HG03558 (cell line): ENCODE measurements around the gene KLHDC4.
"Not testable (repeated sequence)": the region's sequence is repeated elsewhere in the genome, so short reads cannot be mapped to it uniquely, and the experiment has no call there.

Source experiments
- ATAC-seq: cut with Tn5 transposase; IDR thresholded peaks from one replicate; pipeline ENCODE4 v1.9.1; 2021; ENCODE audit warnings: moderate number of reproducible peaks; ENCODE audit not compliant: unreplicated experiment; ENCODE audit errors: extremely low read depth

KLHDC4 gene

DNA sequence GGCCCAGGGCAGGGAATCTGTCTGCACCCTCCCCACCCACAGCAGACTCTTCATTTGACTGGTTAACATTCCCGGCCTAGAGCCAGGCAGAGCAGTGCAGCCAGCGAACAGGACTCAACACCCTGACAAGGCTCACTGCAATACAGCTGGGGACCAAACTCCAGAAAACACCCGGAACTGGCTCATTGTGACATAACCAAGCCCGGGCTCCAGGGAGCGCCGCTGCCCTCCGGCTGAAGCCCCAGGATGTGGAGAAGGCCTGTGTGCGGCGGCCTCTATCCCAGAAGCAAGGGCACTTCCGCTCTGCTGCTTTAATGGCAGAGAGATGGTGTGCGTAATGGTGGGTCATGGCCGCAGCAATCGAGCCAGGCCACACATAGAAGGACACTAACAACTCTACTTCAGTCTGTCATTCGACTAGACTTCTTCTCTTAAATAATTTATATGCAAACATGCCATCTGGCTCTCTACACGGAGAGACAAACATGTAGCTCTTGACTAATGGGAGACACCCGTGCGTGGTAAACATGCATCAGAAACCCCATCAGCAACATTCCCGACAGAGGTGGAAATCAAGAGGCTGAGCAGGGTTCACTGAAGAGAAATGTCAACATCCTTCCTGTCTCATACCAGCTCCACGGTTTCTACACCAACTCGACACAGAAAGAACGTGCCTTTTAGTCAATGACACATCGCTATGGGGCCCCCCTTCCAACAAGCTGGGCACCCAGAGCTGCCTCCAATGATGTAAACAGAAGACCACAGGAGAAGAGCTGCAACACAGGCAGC lies 18.0 kb downstream of the KLHDC4 start:
- ATAC-seq, result no peak

DNA sequence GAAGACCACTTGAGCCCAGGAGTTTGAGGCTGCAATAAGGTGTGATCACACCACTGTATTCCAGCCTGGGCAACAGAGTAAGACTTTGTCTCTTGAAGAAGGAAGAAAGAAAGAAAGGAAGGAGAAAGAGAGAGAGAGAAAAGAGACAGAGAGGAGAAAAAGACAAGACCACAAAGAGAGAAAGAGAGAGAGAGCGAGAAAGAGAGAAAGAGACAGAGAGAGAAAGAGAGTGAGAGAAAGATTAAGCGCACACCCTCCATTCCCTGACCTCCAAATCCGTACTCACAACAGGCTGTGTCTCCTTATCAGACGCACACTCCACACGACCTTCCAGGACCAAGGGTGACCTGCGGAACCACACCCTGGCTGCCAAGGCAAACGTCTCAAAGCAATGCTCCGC lies 19.6 kb downstream of the KLHDC4 start:
- ATAC-seq, result no peak

DNA sequence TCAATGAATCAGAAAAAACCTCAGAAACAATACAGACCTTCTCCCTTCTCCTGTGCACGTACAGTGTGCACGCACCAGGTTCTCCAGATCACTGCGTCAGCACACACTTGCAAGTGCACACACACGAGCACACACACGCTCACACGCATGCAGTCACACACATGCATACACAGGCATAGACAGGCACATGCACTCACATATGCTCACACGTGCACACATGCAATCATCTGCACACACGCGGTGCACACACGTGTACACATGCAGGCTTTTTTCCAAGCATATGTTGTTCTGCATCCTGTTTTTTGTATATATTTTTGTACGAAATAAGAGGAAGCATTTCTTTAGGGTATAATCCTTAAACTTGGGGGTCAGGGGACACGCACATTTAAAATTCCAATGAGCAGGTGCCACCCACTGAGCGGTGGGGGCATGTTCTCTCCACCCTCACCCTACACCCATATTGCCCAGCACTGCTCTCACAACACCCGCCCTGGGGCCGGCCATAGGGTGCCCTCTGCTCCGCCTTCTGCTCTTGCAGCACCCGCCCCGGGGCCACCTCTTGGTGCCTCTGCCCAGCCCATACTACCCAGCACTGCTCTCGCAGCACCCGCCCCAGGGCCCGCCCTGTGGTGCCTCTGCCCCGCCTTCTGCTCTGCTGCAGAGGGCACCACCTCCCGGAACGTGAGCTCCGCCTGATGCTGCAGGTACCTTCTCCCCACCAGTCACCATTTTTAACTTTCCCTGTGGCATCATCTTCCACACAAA lies 20.9 kb downstream of the KLHDC4 start:
- no peak for ATAC-seq

DNA sequence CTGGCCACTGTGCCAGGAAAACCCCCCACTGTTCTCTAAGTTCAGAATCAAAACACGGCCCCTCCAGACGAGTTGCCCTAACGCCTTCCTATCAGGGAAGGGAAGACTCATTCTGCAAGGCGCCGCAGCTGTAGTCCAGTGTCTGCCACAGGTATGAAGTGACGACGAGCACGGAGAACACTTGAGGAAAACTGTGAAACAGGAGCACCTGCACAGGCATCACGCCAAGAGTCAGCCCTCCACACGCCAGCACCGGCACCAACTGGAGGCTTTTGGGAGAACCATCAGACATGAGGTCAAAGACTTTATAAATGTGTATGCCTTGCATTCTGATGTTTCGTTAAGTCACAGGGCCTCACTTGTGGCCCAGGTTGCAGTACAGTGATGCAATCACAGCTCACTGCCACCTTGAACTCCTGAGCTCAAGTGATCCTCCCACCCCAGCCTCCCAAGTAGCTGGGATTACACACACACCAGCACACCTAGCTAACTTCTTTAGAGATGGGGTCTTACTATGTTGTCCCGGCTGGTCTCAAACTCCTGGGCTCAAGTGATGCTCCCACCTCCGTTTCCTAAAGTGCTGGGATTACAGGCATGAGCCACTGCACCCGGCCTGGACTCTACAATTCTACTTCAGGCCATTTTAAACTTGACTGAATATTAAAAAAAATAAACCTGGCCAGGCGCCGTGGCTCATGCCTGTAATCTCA lies 22.9 kb downstream of the KLHDC4 start:
- ATAC-seq, result no peak

DNA sequence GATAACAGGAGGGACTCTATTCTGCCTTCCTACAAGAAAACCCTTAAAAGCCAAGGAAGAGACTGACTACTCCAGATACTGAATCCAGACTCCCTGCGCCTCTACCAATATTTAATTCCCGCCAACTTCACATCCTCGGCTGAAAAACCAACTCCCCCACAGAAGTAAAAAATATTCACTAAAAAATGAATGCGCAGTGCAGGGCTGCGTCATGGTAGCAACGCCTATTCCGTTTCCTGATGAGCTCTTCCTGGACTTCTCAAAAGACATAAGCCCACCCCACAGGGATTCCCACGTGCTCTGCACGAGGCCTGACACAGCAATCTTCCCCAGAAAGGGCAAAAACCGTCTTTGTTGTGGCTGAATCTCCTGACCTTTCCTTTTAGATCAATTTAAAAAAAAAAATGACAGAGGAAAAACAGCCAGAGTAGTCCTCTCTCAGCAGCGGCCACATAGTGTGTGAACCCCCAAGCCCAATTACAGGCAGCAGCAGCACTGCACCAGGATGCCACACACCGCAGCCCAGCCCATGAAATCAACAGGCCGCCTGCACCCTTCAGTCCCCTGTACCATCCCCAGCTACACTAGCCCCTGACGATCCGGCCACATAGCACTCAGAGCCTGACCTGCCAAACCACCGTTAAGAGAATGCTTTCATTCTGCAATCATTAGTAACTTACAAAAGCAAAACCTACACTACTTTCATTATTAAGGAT lies 23.9 kb downstream of the KLHDC4 start:
- ATAC-seq, result no peak

DNA sequence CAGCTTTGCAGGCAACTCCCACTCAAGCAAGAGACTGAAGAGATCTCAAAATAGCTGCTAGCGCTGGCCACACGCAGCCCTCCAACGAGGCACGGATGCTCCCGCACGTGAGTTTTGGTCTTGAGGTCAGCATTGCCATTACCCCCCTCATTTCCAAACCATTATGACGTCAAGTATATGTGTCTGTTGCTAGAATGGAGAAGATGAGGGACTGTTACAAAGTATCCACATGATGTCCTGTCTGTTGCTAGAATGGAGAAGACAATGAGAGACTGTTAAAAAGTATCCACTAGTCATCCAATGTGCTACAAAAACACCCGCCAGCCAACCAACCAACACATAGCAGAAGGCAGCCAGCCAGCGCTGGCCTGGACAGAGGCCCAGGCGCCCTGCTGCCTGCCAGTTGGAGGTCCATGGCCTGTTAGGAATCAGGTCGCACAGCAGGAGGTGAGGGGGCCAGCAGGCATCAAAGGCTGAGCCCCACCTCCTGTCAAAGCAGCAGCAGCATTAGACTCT lies 24.8 kb downstream of the KLHDC4 start:
- ATAC-seq, result no peak

DNA sequence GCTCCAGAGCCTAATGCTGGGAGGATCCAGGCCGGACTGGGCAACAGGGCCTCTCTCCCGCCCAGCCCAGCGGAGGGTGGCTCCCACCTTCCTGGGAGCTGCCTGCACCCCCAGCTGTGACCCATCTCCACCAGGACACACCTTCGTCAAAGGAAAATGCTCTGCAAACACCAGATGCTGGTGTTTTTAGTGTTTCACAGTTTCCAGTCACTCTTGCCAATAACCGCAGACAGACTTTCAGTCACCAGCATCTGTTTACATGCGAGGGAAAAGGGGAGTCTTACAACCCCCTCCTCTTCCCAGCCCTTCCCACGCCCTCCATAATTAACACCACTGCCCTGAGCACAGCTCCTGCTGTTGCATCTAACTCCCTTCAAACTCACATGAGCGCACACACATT lies 25.3 kb downstream of the KLHDC4 start:
- no peak for ATAC-seq

DNA sequence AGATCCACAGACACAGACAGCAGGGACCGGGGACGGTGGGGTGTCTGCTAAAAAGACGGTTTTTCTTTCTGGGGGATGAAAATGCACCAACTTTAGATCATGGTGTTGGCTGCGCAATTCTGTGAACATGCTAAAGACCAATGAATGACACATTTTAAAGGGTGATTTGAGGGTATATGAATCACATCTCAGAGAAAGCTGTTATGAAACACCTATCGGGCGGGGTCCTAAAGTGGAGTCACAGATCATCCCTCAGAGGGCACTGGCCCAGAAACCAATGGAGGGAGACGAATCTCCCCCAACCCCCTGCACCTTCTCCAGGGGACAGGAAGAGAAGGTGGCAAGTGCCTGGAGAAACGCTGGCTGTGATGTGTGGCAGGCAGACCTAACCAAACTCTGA lies 26.0 kb downstream of the KLHDC4 start:
- ATAC-seq, result no peak

DNA sequence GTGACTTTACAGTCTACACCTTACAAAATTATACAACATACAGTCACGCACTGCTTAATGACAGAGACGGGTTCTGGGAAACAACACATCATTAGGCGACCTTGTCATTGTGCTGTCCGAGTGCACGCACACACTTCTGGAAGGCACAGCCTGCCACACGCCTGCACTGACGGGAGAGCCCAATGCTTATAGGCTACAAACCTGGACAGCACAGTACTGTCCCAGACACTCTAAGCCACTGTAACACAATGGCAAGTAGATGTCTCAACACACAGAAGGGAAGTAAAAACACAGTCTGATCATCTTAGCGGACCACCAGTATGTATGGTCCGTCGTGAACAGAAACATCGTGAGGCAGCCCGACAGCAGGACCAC lies 29.8 kb downstream of the KLHDC4 start:
- ATAC-seq, result no peak

DNA sequence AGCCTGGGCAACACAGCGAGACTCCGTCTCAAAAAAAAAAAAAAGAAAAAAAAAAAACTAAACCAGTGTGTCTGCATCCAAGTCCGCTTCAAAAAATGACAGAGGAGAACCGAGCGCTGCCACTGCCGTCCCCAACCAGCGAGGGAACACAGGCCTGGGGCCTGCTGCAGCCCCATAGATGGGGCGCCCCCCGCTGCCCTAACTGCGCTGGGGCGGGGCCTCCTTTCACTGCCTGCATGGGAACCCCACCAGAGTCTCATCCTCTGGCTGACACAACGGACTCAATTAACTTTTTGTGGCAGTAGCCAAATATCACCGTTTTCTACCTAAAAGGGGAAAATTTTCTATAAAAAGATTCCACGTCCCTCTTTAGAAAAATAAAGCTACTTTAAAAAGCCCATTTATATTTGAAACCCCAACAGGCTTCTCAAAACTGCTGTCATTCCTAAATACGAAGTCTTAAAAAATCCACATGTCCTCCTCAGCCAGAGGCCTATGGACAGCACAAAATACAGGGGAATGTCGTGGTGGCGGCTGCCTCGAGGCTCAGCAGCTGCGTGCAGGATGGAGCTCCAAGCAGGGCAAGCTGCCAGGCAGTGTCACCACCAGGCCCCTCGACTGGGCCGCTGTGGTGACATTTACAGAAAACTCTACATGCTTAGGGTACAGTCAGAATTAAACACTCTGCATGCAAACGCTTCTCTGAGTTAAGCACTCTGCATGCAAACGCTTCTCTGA lies 30.3 kb downstream of the KLHDC4 start:
- ATAC-seq, result no peak

DNA sequence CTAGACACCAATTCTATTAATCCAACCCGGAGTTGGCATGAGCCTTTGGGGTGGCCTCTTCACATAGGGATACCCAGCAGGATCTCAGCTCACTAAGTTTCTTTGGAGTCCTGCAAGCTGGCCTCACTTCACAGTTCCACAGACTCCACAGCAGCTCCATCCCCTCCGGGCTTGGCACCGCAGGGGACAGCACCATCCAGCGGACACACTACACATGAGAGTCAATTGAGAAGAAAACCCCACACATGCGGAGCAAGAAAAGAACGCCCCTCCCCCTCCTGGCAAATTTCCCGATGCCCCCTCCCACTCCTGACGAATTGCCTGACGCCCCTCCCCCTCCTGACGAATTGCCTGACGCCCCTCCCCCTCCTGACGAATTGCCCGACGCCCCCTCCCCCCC lies 31.1 kb downstream of the KLHDC4 start:
- no peak for ATAC-seq

DNA sequence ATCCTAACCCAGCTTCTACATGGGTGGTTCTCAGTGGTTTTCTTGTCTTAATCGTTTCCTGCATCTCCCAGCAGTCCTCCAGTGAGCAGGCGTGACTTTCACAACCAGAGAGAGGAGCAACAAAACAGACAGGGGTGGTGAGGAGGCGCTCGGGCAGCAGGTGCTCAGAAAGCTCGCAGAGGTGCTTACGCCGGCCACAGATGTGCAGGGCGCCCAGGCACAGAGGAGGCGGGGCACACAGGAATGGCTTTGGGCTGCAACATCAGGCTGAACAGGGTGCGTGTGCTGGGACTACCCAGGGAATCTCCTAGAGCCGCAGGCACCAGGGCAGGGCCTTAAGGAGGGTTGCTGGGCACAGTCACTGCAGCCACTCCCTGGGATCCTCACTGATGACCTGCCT lies 32.6 kb downstream of the KLHDC4 start:
- ATAC-seq, result no peak

DNA sequence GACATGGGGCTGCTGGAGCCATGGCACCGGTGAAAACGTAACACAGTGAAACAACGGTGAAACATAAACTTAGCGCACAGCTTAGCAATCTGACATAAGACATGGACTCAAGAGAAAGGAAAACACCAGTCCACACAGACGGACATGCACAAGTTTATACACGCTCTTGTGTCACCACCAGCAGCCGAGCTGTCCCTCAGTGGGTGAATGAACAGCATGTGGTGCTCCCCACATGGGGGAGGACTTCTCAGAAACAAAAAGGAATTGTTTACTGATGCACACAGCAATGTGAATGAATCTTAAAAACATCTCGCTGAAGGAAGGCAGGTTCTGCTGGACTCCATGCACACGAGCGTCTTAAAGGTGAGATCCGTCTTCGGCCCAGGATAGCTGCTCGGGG lies 34.2 kb downstream of the KLHDC4 start:
- no peak for ATAC-seq

DNA sequence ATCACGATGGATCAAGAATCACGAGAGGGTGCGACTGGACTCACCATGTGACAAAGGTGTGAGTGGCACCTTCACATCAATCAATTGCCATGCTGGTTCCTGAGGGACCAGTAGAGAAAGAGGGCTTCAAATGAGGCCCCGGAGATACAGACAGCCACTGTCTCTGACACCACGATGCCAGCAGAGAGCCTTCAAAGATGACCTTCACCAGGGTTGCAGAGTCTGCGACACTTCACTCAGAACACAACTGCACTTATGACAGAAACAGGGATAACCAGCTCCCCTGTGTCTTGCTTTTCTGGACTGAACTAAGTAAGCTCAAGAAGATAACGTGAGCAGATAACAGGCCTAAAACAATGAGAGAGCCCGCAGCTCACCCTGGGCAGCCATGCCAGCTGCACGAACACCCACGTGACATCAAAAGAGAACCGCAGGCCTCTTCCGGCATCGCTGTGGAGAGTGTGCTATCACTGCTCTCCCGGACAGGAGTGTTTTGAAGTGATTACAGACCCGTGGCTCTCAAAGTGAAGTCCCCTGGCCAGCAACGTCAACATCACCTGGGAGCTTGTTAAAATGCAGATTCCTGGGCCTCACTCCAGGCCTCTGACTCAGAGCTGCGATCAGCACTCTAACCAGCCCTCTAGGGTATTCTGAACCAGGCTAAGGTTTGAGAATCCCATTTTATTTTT lies 36.4 kb downstream of the KLHDC4 start:
- no peak for ATAC-seq

DNA sequence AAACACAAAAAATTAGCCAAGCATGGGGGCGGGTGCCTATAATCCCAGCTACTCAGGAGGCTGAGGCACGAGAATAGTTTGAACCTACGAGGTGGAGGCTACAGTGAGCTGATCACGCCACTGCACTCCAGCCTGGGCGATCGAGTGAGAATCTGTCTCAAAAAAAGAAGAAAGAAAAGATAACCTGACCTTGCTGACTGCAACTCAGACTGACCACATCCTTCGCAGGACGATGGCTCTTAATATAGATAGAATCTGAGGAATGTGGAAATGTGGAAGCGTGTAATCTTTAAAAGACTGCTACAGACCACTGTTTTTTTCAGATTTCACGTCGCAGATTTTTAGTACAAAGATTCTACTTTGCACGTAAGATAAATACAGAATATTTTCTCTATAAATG lies 37.8 kb downstream of the KLHDC4 start:
- no peak for ATAC-seq

DNA sequence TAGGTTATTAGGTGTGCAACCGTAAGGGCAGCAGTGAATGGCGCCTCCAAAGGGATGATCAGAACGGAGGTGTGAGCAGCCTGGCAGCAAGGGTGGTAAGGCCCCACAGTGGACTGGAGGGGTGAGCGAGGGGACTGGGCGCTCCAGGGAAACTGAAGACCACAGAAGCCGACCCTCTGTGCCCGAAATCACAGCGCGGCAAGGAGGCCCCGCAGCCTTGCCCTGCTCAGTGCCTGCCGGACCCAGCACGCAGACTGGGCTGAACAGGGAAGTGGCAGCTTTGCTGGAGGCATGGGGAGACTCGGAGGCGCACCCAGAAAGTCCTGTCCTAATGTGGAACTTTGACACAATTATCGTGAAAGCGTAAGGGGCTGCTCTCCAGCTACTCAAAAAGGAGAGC lies 38.4 kb downstream of the KLHDC4 start:
- no peak for ATAC-seq

DNA sequence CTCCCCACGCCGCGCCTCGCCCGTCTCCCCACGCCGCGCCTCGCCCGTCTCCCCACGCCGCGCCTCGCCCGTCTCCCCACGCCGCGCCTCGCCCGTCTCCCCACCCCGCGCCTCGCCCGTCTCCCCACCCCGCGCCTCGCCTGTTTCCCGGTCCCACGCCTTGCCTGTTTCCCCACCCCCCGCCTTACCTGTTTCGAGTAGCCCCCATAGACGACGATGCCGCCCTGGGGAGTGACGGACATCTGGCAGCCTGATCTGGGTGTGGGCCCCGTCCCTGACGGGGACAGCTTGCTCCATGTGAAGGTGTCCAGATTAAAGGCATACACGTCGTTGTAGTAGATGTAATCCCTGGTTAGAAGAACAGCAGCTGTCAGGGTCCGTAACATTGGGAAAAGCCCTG lies 39.2 kb downstream of the KLHDC4 start:
- not testable (repeated sequence) for ATAC-seq

DNA sequence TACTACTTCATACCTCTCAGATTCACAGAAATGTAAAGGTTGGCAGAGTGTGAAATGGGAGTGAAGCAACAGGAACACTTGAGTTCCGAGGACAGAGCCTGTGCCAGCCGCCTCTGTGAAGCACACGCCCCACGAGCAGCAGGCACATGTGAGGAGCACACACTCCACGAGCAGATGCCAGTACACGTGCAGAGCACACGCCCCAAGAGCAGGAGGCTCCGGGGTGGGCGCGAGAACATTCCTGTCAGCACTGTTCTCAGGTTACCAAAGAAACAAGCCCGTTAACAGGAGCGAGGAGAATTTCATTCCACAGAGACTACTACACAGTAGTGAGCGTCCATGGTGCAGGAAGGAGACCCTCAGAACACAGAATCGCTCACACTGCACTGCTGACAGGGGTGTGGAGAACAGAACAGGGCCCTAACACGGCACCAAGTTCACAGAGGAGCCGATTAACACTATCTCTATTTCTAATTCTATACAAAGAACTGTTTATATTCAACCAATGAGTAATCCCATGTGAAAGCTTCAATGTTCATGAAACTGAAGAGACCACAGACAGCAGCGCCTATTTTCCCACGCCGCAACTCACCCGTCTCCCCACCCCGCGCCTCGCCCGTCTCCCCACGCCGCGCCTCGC lies 40.1 kb downstream of the KLHDC4 start:
- no peak for ATAC-seq
